ENCODE data around the gene CMIP. TPM values are rescaled to one million over a fixed set of nuclear protein-coding genes. Genes with fewer than 3 reads are reported as not detected.

Gene CMIP
- total RNA-seq, 4 donors from 2014 or later, result 44.6 to 152 (median 76.5) TPM

GRCh38 chr16:81678326-81679095 is 233.9 kb downstream of the CMIP start:
- Histone ChIP-seq H3K4me1 (peaks cover 0 to 10% (median 0%) of the 10 kb centered on the region in 4 donors), H3K4me3 (no peak overlapping the region), H3K27me3 (no peaks in the 10 kb centered on the region), H3K27ac (peak overlapping the region in 1 of 4 donors; percentile 77), H3K36me3 (peaks cover 0 to 83% (median 0%) of the 10 kb centered on the region in 3 donors), H3K9me3 (no peaks in the 10 kb centered on the region)
- TF ChIP-seq POLR2A (IDR thresholded peaks at IDR 0.05), result no peak
- no peak for DNase-seq

GRCh38 chr16:81679721-81680430 is 235.3 kb downstream of the CMIP start:
- DNase-seq, result peak in 1 of 3 donors; percentile 37
- Histone ChIP-seq H3K4me1 (peaks cover 0 to 10% (median 0%) of the 10 kb centered on the region in 4 donors), H3K27me3 (no peaks in the 10 kb centered on the region), H3K4me3 (no peak overlapping the region), H3K36me3 (peaks cover 0 to 75% (median 0%) of the 10 kb centered on the region in 3 donors), H3K9me3 (no peaks in the 10 kb centered on the region), H3K27ac (peak overlapping the region in 3 of 4 donors; percentile 5 to 61 (median 10))
- no peak for TF ChIP-seq CTCF (IDR thresholded peaks at IDR 0.05)
- no peak for TF ChIP-seq POLR2A (IDR thresholded peaks at IDR 0.05)

GRCh38 chr16:81680444-81681275 is 236.1 kb downstream of the CMIP start:
- Histone ChIP-seq H3K9me3 (no peaks in the 10 kb centered on the region), H3K27me3 (no peaks in the 10 kb centered on the region), H3K4me3 (no peak overlapping the region), H3K4me1 (peaks cover 0 to 10% (median 0%) of the 10 kb centered on the region in 4 donors), H3K27ac (peak overlapping the region in 3 of 4 donors; percentile 5 to 61 (median 26)), H3K36me3 (peaks cover 0 to 71% (median 0%) of the 10 kb centered on the region in 3 donors)
- DNase-seq, result peak in 1 of 3 donors; percentile 47
- TF ChIP-seq POLR2A (IDR thresholded peaks at IDR 0.05) (no peak), CTCF (IDR thresholded peaks at IDR 0.05) (no peak)

- no peaks in the 10 kb centered on the region for H3K27me3 ChIP-seq
- H3K4me1 ChIP-seq, result peaks cover 0 to 10% (median 0%) of the 10 kb centered on the region in 4 donors
- H3K4me3 ChIP-seq, result no peak overlapping the region
- DNase-seq, result peak in 1 of 3 donors; percentile 42
- H3K27ac ChIP-seq, result peak overlapping the region in 2 of 4 donors; percentile 26 to 61
- TF ChIP-seq POLR2A (IDR thresholded peaks at IDR 0.05) (no peak), CTCF (IDR thresholded peaks at IDR 0.05) (no peak)
- H3K36me3 ChIP-seq, result peaks cover 0 to 71% (median 0%) of the 10 kb centered on the region in 3 donors
- no peaks in the 10 kb centered on the region for H3K9me3 ChIP-seq
Observed at GRCh38 chr16:81681311-81681710, 236.7 kb downstream of the CMIP start.

- H3K36me3 ChIP-seq, result peaks cover 0 to 56% (median 0%) of the 10 kb centered on the region in 3 donors
- no peak overlapping the region for H3K27ac ChIP-seq
- H3K27me3 ChIP-seq, result no peaks in the 10 kb centered on the region
- H3K4me3 ChIP-seq, result no peak overlapping the region
- H3K4me1 ChIP-seq, result peaks cover 0 to 5% (median 0%) of the 10 kb centered on the region in 4 donors
- TF ChIP-seq POLR2A (IDR thresholded peaks at IDR 0.05), result no peak
- TF ChIP-seq CTCF (IDR thresholded peaks at IDR 0.05), result no peak
- peak in 1 of 3 donors; percentile 44 for DNase-seq
- H3K9me3 ChIP-seq, result no peaks in the 10 kb centered on the region
Observed at GRCh38 chr16:81684242-81684837, 239.7 kb downstream of the CMIP start.

Measured in Peyer's patch (tissue), 4 donors.